Fibroblast of lung (primary cell): ENCODE results near the gene CCDC3. TPM values are rescaled to one million over a fixed set of nuclear protein-coding genes. Genes with fewer than 3 reads are reported as not detected.

Experiments used
- DNase-seq, 2 donors: peaks; one replicate each; pipeline versions ENCODE4 v3.0.0 to v3.0.0-alpha.2; 2010; ENCODE audit warnings: low read depth in 2 of 2
- H2AFZ ChIP-seq: 2 replicates; pipeline ENCODE4 v1.5.1; 2012; ENCODE audit warnings: low read length, control low read depth, inconsistent platforms
- H3K27ac ChIP-seq: 2 replicates; pipeline ENCODE4 v1.5.1; 2011; ENCODE audit warnings: low read length, control low read depth; ENCODE audit not compliant: insufficient read depth
- H3K27me3 ChIP-seq: 2 replicates; pipeline ENCODE4 v1.5.1; 2011; ENCODE audit warnings: mild to moderate bottlenecking, low read length; ENCODE audit not compliant: control insufficient read depth, insufficient read depth
- H3K36me3 ChIP-seq: 2 replicates; pipeline ENCODE4 v1.5.1; 2011; ENCODE audit warnings: low read length; ENCODE audit not compliant: control insufficient read depth, insufficient read depth
- H3K4me1 ChIP-seq: 2 replicates; pipeline ENCODE4 v1.5.1; 2011; ENCODE audit warnings: low read length; ENCODE audit not compliant: control insufficient read depth, insufficient read depth; ENCODE audit errors: extremely low read depth
- H3K4me2 ChIP-seq: 2 replicates; pipeline ENCODE4 v1.5.1; 2011; ENCODE audit warnings: low read length, control low read depth; ENCODE audit not compliant: insufficient read depth; ENCODE audit errors: extremely low read depth
- H3K4me3 ChIP-seq, 4 experiments: fragments of 200-600 bp in 1 of 4; sonication (generic) in 1 of 4; replicated peaks in 1 of 4; 2 replicates each; pipeline ENCODE4 v1.5.1; 2011 to 2016; ENCODE audit warnings: low read length in 4 of 4, low read depth in 3 of 4, mild to moderate bottlenecking in 3 of 4, control low read depth in 2 of 4, inconsistent platforms in 1 of 4, mixed read lengths in 1 of 4; ENCODE audit not compliant: insufficient read depth in 1 of 4; ENCODE audit errors: control extremely low read depth in 1 of 4
- H3K79me2 ChIP-seq: 2 replicates; pipeline ENCODE4 v1.5.1; 2012; ENCODE audit warnings: mild to moderate bottlenecking, low read length, inconsistent platforms; ENCODE audit not compliant: control insufficient read depth, insufficient read depth
- H3K9ac ChIP-seq: 2 replicates; pipeline ENCODE4 v1.5.1; 2011; ENCODE audit warnings: mild to moderate bottlenecking, low read length, control low read depth; ENCODE audit not compliant: insufficient read depth
- H3K9me3 ChIP-seq: 2 replicates; pipeline ENCODE4 v1.5.1; 2012; ENCODE audit warnings: low read depth, low read length; ENCODE audit not compliant: control insufficient read depth, insufficient read depth
- H4K20me1 ChIP-seq: 2 replicates; pipeline ENCODE4 v1.5.1; 2011; ENCODE audit warnings: low read length; ENCODE audit not compliant: control insufficient read depth, insufficient read depth; ENCODE audit errors: extremely low read depth
- EZH2 ChIP-seq: IDR thresholded peaks from 2 replicates; pipeline ENCODE4 v1.5.1; 2012; ENCODE audit warnings: low read length, control low read depth, mild to moderate bottlenecking; ENCODE audit errors: missing control alignments
- polyA plus RNA-seq, 2 donors: library from polyadenylated mRNA; depleted of rRNA in 1 of 2; stranded (reverse) in 1 of 2; unstranded in 1 of 2; fragments of >200 nt; gene quantifications; 2 replicates each; pipeline ENCODE4 v1.2.1, GENCODE V29; 2011 to 2012; ENCODE audit warnings: missing spikeins in 1 of 2
- total RNA-seq: library from RNA; depleted of rRNA; stranded (reverse); fragments of >200 nt; gene quantifications from 2 replicates; pipeline ENCODE4 v1.2.1, GENCODE V29; 2014
- TF ChIP-seq, protein P1 (sequence below), 2 donors: IDR thresholded peaks in 1 of 2; conservative IDR thresholded peaks in 1 of 2; 1 replicate in 1 of 2; 2 replicates in 1 of 2; pipeline ENCODE4 v1.5.1; 2011 to 2012; ENCODE audit warnings: low read length in 2 of 2, control low read depth in 1 of 2, inconsistent platforms in 1 of 2, low read depth in 1 of 2, mild to moderate bottlenecking in 1 of 2

Gene CCDC3
- total and polyA plus RNA-seq, 2 donors (not counting 1 experiment from before 2014, with no cell fraction given): 0.33 to 0.65 TPM

DNA sequence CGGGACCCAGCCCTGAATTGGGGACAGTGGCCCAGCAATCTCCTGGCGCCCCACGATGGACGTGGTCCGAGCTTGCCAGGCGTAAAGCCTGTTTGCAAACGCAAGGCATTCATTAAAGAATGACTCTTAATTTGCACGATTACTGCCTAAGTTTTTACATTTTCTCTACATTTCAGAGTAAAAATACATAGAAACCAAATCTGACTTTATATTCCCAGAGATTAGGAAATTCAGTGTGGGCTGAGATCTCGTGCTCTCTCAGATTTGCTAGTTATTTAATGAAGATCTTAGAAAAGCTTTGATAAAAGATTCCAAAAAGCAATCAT is 337 bp upstream of the CCDC3 start:
- no peak for DNase-seq
- Histone ChIP-seq H3K27ac (no peak overlapping the region), H3K9ac (no peak overlapping the region), H3K4me2 (peak overlapping the region; percentile 62), H3K79me2 (no peaks in the 10 kb centered on the region), H3K4me1 (no peaks in the 10 kb centered on the region), H4K20me1 (no peaks in the 10 kb centered on the region), H3K9me3 (no peaks in the 10 kb centered on the region), H3K36me3 (no peaks in the 10 kb centered on the region), H3K4me3 (peak overlapping the region in 2 of 4 experiments; percentile 17 to 37), H3K27me3 (peaks cover 4% of the 10 kb centered on the region), H2AFZ (no peak overlapping the region)
- TF ChIP-seq EZH2: no peak
- TF ChIP-seq, protein P1, sequence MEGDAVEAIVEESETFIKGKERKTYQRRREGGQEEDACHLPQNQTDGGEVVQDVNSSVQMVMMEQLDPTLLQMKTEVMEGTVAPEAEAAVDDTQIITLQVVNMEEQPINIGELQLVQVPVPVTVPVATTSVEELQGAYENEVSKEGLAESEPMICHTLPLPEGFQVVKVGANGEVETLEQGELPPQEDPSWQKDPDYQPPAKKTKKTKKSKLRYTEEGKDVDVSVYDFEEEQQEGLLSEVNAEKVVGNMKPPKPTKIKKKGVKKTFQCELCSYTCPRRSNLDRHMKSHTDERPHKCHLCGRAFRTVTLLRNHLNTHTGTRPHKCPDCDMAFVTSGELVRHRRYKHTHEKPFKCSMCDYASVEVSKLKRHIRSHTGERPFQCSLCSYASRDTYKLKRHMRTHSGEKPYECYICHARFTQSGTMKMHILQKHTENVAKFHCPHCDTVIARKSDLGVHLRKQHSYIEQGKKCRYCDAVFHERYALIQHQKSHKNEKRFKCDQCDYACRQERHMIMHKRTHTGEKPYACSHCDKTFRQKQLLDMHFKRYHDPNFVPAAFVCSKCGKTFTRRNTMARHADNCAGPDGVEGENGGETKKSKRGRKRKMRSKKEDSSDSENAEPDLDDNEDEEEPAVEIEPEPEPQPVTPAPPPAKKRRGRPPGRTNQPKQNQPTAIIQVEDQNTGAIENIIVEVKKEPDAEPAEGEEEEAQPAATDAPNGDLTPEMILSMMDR (conservative IDR thresholded peaks at IDR 0.05 in 1 of 2, IDR thresholded peaks at IDR 0.05 in 1 of 2; ENCODE audit: low read depth in 1 of 2, low read length in 2 of 2): no peak

DNA sequence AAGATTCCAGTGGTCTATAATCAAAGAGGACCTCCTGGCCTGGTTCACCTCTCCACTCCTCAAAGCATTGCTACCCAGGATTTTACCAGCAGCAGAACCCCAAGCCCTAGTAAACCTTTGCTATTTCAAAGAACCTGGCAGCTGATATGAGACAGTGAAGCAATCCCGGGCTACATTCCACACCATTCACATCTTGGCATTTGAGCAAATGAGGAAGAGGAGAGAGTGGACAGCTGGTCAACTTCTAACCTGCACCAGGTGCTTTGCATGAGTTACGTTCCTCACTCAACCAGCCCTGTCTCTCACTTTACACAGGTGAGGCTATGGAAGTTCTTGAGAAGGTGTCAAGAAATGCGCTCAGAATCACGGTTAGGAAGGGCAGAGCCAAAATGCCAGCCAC is 1.1 kb downstream of the CCDC3 start:
- Histone ChIP-seq H3K4me2 (no peak overlapping the region), H3K27ac (no peak overlapping the region), H3K9me3 (no peaks in the 10 kb centered on the region), H2AFZ (no peak overlapping the region), H3K4me1 (no peaks in the 10 kb centered on the region), H3K4me3 (no peak overlapping the region), H3K9ac (no peak overlapping the region), H4K20me1 (no peaks in the 10 kb centered on the region), H3K79me2 (no peaks in the 10 kb centered on the region), H3K36me3 (no peaks in the 10 kb centered on the region), H3K27me3 (peaks cover 4% of the 10 kb centered on the region)
- TF ChIP-seq, protein P1 (conservative IDR thresholded peaks at IDR 0.05 in 1 of 2, IDR thresholded peaks at IDR 0.05 in 1 of 2; ENCODE audit: low read depth in 1 of 2, low read length in 2 of 2): no peak
- no peak for TF ChIP-seq EZH2
- DNase-seq: no peak

DNA sequence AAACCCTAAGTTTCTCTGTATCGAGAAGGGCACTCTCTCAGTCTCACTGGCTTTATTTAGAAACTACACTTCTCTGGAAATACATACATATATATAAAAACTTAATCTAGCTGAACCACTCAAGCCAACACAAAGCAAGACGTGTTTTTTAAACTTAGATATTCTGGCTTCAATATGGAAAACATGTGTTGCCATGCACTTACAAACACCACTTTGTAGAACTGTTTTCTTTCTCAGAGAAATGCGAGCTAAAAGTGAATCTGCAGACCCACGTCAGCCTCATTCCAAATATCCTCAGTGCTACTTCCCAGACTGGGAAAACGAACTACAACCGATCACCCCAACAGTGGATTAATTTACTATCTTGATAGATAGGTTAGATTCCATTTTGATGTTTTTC is 1.7 kb downstream of the CCDC3 start:
- Histone ChIP-seq H3K36me3 (no peaks in the 10 kb centered on the region), H3K79me2 (no peaks in the 10 kb centered on the region), H3K27me3 (peaks cover 4% of the 10 kb centered on the region), H3K9me3 (no peaks in the 10 kb centered on the region), H3K4me2 (no peak overlapping the region), H3K4me1 (no peaks in the 10 kb centered on the region), H2AFZ (no peak overlapping the region), H3K4me3 (no peak overlapping the region), H3K27ac (no peak overlapping the region), H4K20me1 (no peaks in the 10 kb centered on the region), H3K9ac (no peak overlapping the region)
- no peak for DNase-seq
- TF ChIP-seq, protein P1 (conservative IDR thresholded peaks at IDR 0.05 in 1 of 2, IDR thresholded peaks at IDR 0.05 in 1 of 2; ENCODE audit: low read depth in 1 of 2, low read length in 2 of 2): no peak
- no peak for TF ChIP-seq EZH2
